HG03432 (cell line): ENCODE data around the gene ALDOA.
"Not testable (repeated sequence)": the region's sequence is repeated elsewhere in the genome, so short reads cannot be mapped to it uniquely, and the experiment has no call there.

Experiments used
- ATAC-seq: cut with Tn5 transposase; IDR thresholded peaks from one replicate; pipeline ENCODE4 v1.9.1; 2021; ENCODE audit warnings: mild to moderate bottlenecking, moderate library complexity; ENCODE audit not compliant: unreplicated experiment

The ALDOA gene

GRCh38 chr16:30114411-30114810 is 48.9 kb downstream of the ALDOA start:
- ATAC-seq: no peak

- not testable (repeated sequence) for ATAC-seq
Measured at GRCh38 chr16:30114833-30115232, 49.3 kb downstream of the ALDOA start.

- no peak for ATAC-seq
Measured at GRCh38 chr16:30115238-30115637, 49.7 kb downstream of the ALDOA start.

- ATAC-seq: no peak
Measured at GRCh38 chr16:30116291-30117207, 51.0 kb downstream of the ALDOA start.

- no peak for ATAC-seq
Measured at GRCh38 chr16:30117768-30118167, 52.2 kb downstream of the ALDOA start.

GRCh38 chr16:30119428-30119827 is 53.9 kb downstream of the ALDOA start:
- ATAC-seq: no peak
